Mammary epithelial cell (primary cell): ENCODE data around the gene MTARC2.

Experiments
- EZH2 ChIP-seq: IDR thresholded peaks from 2 replicates; pipeline ENCODE4 v1.6.1; 2012; ENCODE audit warnings: low read length, inconsistent platforms, borderline replicate concordance
- TF ChIP-seq, protein P1 (sequence below), 2 donors: IDR thresholded peaks in 1 of 2; conservative IDR thresholded peaks in 1 of 2; 2 replicates each; pipeline ENCODE4 v1.5.1; 2011 to 2012; ENCODE audit warnings: inconsistent platforms in 2 of 2, low read length in 2 of 2, mild to moderate bottlenecking in 2 of 2, control low read depth in 1 of 2, low read depth in 1 of 2; ENCODE audit not compliant: insufficient read depth in 1 of 2; ENCODE audit errors: extremely low read depth in 1 of 2

DNA sequence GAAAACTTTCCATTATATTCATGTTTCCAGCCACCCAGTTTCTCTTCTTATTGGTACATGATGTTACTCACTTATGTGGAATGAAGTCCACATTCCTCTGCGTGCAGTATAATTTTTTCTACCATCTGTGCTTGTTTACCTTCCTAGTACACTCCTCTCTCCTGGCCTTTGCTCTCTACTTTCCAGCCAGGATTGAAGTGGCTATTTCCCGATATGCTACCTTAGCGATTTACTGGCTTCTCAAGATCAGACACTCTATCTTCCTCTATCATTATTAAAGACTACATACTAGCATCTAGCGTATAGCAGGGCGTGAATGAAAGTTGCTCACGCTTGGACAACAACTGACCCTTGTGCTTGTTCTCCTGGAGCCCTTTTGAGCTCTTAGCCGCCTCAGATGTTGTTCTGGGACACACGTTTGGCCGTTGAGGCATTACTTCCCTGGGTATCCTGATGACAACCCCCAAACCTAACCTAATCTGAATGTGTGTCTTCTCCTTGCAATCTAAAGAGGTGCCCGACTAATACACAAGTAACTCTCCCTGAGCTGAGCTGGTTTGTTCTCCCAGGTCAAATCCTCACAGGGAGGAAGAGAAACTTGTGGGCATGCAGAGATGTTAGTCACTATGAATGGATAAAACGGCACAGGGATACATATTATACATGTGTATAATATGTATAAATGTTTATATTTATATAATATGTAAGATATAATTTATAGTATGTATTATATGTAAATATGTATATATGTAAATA, 13.4 kb upstream of the MTARC2 start:
- TF ChIP-seq, protein P1, sequence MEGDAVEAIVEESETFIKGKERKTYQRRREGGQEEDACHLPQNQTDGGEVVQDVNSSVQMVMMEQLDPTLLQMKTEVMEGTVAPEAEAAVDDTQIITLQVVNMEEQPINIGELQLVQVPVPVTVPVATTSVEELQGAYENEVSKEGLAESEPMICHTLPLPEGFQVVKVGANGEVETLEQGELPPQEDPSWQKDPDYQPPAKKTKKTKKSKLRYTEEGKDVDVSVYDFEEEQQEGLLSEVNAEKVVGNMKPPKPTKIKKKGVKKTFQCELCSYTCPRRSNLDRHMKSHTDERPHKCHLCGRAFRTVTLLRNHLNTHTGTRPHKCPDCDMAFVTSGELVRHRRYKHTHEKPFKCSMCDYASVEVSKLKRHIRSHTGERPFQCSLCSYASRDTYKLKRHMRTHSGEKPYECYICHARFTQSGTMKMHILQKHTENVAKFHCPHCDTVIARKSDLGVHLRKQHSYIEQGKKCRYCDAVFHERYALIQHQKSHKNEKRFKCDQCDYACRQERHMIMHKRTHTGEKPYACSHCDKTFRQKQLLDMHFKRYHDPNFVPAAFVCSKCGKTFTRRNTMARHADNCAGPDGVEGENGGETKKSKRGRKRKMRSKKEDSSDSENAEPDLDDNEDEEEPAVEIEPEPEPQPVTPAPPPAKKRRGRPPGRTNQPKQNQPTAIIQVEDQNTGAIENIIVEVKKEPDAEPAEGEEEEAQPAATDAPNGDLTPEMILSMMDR (conservative IDR thresholded peaks at IDR 0.05 in 1 of 2, IDR thresholded peaks at IDR 0.05 in 1 of 2; ENCODE audit: extremely low read depth in 1 of 2, insufficient read depth in 1 of 2, low read depth in 1 of 2, low read length in 2 of 2): no peak
- no peak for TF ChIP-seq EZH2
